NB4 (cell line): ENCODE measurements around the gene TGFBR2.

Experiments
- DNase-seq: peaks from one replicate; pipeline ENCODE4 v3.0.0; 2010; ENCODE audit warnings: low read depth
- H3K4me3 ChIP-seq: one replicate; pipeline ENCODE4 v1.5.1; 2011; ENCODE audit warnings: mild to moderate bottlenecking, low read depth, low read length, moderate library complexity
- CTCF ChIP-seq: IDR thresholded peaks from one replicate; pipeline ENCODE4 v1.5.1; 2012; ENCODE audit warnings: low read depth, low read length
- MAX ChIP-seq: IDR thresholded peaks from 2 replicates; pipeline ENCODE4 v1.6.1; 2011; ENCODE audit warnings: low read depth, low read length
- MYC ChIP-seq: IDR thresholded peaks from 2 replicates; pipeline ENCODE4 v1.6.1; 2011; ENCODE audit warnings: low read depth, low read length
- POLR2A ChIP-seq: IDR thresholded peaks from 2 replicates; pipeline ENCODE4 v1.6.1; 2011; ENCODE audit warnings: mild to moderate bottlenecking; ENCODE audit not compliant: insufficient read length; ENCODE audit errors: extremely low read depth

TGFBR2 gene

GRCh38 chr3:30696403-30696819 lies 90.0 kb downstream of the TGFBR2 start:
- H3K4me3 ChIP-seq: no peak overlapping the region
- no peak for DNase-seq
- no peak for TF ChIP-seq CTCF
- TF ChIP-seq MYC: no peak

- TF ChIP-seq CTCF (no peak), MAX (no peak), MYC (no peak), POLR2A (no peak)
- no peak for DNase-seq
- no peak overlapping the region for H3K4me3 ChIP-seq
Observed at GRCh38 chr3:30696896-30697295, 90.5 kb downstream of the TGFBR2 start.

DNA sequence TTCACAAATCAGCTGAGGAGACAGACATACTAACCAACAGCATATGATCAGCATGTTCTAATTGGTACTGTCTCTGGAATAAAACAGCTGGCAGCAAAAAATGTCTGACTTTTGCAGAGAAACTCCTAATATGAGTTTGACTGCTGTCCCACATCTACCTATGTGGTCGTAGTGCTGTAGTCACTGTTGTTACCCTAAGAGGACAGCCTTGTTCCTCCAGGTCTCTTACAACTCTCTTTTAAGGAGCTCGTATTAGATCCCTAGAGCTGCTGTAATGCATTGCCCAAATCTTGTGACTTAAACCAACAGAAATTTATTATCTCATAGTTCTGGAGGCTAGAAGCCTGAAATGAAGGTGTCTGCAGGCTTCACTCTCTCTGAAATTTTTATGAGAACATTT lies 92.1 kb downstream of the TGFBR2 start:
- TF ChIP-seq MAX: no peak
- TF ChIP-seq POLR2A: no peak
- TF ChIP-seq MYC: no peak
- no peak for TF ChIP-seq CTCF
- DNase-seq: no peak
- H3K4me3 ChIP-seq: no peak overlapping the region

DNA sequence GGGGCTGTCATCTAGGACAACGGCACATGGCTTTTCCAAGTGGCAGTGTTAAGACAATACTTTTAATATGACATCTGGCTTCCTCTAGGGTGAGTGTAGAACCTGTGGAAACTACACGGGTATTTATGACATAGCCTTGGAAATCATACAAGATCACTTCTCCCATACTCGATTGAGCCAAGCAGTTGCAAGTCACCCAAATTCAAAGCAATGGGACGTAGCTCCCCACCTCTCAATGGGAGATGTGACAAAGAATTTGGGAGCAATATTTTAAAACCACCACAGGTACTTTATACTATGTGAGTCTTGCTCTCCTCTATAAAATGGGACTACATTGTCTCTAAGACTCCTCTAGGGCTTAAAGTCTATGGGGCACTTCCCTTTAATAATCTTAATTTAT lies 93.5 kb downstream of the TGFBR2 start:
- TF ChIP-seq POLR2A: no peak
- no peak for TF ChIP-seq CTCF
- TF ChIP-seq MYC: no peak
- TF ChIP-seq MAX: no peak
- H3K4me3 ChIP-seq: no peak overlapping the region
- DNase-seq: no peak

DNA sequence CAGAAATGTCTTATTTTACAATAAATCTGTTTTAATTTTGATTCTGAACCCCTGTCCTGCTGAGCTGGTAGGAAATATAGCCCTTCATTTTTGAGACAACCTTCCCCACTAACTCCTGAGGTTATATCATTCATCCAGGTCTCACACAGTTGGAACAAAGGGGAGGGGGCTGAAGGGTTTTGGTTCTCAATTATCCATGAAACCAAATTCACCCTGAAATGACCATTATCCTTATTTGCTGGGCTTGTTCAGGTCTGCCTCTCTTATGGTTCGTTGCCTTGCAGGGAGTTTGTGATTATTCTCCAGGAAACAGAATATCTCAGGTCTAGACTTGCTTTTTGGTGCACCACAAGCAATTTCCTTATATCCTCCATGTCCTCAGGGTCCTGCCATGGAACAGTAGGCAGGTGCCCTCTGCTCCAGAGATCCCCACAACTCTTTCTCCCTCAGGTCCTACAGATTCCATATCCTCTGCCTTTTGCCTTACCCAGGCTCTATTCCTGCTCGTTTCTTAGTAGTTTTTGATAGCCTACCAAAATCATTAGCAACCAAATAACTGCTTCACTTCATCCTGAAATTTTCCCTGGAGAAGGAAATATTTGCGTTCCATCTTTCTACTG lies 94.4 kb downstream of the TGFBR2 start:
- no peak for DNase-seq
- H3K4me3 ChIP-seq: no peak overlapping the region
- no peak for TF ChIP-seq MAX
- TF ChIP-seq POLR2A: no peak
- no peak for TF ChIP-seq CTCF
- TF ChIP-seq MYC: no peak
